ENCODE results near the gene NUMB.
"Not testable (repeated sequence)": the region's sequence is repeated elsewhere in the genome, so short reads cannot be mapped to it uniquely, and the experiment has no call there.

Gene NUMB

GRCh38 chr14:73344319-73344718 is 114.0 kb downstream of the NUMB start:
- no peak for DNase-seq

- DNase-seq, result no peak
Observed at GRCh38 chr14:73342670-73343069, 115.7 kb downstream of the NUMB start.

DNA sequence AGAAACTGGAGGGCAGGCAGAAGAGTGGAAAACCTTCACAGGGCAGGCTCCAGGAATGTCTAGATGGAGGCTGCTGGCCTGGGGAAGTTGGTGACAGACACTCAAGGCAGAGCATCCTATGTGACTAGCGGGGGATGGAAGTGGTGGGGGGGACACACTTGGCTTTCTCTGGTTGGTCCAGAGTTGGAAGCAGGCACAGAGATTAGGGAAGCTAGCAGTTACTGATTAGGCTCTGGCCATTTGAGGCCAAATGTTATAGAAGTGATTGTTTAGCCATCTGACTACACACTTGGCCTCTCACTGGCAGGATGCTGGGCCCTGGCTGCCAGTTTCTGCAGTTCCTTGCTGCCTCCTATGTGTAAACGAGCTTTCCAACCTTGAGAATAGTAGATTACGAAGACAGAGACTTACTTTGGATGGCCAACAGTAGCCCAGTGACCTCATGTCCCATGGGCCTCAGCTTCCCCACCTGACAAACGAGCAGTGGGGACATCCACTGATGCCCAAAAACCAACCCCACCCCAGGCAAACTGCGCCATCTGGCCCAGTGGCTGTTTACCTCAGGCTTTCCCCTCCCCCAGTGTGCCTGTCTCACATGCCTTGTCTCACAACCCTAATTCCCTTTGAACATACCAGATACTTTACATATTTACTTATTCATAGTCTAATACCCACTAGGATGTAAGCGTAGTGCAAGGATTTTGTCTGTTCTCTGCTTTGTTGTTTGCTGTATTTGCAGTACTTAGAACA is 118.3 kb downstream of the NUMB start:
- DNase-seq, result no peak

DNA sequence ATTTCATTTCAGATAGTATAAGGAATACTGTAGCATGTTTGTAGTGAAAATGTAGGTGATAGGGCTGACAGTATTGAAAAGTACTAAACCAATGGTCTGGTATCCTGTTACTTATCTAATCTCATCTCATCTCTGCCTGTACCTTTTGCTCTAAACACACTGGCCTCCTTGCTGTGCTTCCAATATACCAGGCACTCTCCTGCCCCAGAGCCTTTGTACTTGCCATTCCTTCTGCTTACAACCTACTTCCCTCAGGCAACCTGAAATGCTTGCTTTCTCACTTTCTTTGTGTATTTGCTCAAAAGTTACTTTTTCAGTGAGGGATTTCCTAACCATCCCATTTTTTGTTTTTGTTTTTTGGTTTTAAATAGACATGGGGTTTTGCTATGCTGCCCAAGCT is 119.1 kb downstream of the NUMB start:
- DNase-seq, result no peak

DNA sequence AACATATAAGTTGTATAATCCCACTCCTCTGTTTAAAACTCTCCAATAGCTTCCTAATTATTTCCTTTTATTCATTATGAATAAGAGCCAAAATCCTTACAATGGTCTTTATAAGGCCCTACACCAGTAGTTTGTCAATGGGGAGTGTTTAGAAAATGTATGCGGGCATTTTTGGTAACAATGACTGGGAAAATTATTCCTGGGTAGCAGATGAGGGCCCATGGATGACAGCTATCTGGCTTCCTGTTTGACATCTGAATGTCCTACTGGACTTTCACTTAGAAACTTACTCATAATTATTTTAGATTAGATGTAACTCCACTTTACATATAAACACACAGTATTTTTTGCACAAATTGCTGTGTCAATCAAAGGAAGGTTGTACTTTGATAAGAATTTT is 119.8 kb downstream of the NUMB start:
- DNase-seq, result no peak

DNA sequence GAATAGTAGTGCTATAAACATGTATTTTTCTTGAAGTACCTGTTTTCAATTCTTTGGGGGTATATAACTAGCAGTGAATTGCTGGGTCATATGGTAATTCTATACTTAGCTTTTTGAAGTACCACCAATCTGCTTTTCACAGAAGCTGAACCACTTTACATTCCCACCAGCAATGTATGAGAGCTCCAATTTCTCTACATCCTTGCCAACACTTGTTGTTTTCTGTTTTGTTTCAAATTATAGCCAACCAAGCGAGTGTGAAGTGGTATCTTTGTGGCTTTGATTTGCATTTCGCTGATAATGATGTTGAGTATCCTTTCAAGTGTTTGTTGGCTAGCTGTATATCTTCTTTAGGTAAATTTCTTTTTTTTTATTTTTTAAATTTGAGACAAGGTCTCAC is 125.3 kb downstream of the NUMB start:
- no peak for DNase-seq

- DNase-seq, result no peak
Observed at GRCh38 chr14:73325630-73326299, 132.6 kb downstream of the NUMB start.

GRCh38 chr14:73325063-73325462 is 133.3 kb downstream of the NUMB start:
- no peak for DNase-seq

- DNase-seq, result no peak
Observed at GRCh38 chr14:73324533-73324932, 133.8 kb downstream of the NUMB start.

DNA sequence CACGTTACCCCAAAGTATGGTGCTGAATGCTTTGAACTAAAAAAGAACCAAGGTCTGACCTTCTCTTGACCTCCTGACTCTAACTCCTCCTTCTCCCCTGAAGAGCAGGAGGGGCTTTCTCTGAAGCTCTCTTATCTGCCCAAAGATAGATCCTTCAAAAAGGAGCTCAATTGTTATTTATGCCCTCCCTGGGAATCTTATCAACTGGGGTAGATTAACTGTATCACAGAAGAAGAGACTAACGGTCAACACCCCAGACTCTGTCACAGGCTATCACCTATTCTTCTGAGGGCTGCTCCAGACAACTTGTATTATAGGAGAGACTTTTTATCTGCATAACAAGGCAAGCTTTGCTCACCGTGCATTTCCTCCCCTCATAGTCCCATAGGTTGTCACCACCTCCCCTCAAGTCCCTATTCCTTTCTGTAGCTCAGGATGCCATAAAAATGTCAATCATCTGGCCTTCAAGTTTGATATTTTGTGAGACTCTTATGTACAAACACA is 134.4 kb downstream of the NUMB start:
- no peak for DNase-seq

GRCh38 chr14:73313151-73313550 is 145.2 kb downstream of the NUMB start:
- no peak for DNase-seq

DNA sequence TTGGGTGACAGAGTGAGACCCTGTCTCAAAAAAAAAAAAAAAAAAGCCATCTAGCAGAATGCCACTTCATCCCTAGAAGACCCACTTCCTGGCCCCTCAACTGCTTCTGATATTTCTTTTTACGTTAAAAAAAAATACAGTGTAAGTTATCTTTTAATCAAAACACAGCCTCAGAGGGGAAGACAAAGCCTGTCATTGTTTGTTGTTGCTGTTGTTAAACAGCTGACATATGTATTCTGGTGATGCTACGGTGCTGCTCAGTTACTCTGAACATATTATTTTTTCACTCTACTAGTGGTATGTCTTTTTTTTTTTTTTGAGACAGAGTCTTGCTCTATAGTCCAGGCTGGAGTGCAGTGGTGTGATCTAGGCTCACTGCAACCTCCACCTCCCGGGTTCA is 145.7 kb downstream of the NUMB start:
- no peak for DNase-seq

DNA sequence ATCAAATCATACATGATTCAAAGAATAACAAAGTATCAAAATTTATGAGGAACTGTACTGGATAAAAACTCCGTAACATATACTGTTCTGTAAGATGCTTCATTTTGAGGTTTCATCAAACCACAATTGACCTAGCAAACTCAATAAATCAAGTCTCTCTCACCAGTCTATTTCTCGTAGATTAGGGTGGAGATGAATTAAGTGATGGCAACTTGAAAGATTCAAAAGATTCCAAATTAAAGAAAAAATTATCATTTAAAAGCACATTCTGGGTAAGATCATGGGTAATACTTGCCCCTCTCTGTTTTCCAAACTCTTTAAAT is 146.7 kb downstream of the NUMB start:
- no peak for DNase-seq

DNA sequence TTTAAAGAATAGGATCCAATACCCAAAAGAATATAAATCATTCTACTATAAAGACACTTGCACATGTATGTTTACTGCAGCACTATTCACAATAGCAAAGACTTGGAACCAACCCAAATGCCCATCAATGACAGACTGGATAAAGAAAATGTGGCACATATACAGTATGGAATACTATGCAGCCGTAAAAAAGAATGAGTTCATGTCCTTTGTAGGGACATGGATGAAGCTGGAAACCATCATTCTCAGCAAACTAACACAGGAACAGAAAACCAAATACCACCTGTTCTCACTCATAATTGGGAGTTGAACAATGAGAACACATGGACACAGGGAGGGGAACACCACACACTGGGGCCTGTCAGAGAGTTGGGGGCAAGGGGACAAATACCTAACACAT is 149.1 kb downstream of the NUMB start:
- not testable (repeated sequence) for DNase-seq

DNA sequence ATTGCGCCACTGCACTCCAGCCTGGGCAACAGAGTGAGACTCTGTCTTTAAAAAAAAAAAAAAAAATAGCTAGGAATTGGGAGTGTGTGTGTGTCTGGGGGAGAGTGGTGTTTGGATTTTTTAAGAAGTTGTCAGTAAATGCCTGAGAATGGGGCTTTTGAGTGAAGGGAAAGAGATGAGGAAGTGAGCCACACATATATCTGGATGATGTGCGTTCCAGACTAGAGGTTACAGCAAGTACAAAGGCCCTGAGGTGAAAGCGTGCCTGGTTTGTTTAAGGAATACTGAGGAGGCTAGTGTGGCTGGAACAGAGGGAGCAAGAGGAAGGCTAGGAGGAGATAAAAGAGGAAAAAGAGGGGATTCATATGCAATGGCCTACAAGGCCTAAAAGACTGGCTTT is 151.1 kb downstream of the NUMB start:
- no peak for DNase-seq

DNA sequence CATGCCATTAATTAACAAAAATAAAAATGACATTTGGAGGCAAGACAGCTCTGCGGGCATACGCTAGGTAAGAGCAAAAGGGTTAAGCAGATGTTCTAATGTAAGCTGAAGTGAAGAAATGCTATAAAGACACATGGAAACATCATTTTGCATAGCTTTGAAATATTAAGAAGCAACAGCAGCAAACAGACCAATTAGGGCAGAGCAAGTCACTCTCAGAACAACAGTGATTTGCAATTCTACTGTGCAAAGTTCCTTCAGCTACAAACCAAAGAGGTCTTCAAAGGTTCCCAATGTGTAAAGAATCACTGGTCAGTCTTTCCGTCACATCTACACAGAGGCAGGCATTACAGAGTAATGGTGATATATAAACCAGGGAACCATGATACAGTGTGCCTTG is 152.8 kb downstream of the NUMB start:
- no peak for DNase-seq

- peak; percentile 32 for DNase-seq
Observed at GRCh38 chr14:73295198-73295796, 163.0 kb downstream of the NUMB start.

DNA sequence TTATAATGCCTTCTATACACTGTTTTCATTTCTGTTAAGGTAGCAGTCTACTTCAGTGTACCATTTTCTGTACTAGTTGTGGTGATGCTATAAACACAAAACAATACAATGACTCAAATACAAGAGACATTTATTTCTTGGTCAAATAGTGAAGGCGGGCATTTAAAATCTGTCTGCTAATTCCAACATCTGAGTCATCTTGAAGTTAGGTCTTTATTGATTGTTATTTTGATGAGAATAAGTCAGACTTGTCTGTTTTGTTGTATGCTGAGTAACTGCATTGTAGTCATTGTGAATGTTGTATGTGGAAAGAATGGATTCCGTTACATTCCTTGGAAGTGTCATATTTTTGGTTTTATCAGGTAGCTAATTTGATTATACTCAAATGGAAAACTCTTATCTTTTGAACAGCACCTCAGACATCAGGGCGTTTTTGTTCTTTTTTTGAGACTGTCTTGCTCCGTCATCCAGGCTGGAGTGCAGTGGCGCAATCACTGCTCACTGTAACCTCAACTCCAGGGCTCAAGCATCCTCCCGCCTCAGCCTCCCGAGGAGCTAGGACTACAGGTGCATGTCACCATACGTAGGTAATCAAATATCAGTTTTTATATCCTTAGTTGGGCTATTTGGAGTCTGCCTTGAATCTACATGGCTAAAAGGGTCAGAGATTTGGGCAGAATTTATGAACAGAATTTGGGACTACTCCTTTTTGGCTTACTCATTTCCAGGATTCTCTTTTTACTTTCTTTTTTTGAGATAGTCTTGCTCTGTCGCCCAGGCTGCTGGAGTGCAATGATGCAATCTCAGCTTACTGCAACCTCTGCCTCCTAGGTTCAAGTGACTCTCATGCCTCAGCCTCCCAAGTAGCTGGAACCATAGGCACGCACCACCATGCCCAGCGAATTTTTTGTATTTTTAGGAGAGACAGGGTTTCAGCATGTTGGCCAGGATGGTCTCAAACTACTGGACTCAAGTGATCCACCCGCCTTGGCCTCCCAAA is 164.3 kb downstream of the NUMB start:
- no peak for DNase-seq

DNA sequence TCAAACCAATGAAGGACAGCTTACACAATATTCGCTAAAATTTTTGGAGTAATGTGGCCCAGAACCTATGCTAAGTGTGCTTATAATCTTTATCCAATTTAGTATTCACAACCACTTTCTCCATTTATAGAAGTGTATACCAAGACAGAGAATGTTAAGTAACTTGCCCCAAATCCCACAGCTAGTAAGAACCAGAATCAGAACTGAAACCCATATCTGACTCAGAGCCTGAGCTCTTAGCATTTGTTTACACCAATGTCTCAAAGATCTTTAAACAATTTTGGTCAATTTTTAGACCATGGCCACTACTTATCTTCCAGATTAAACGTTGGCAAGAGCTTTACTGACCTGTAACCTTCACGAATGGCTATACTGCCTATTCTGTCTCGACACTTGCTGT is 168.1 kb downstream of the NUMB start:
- DNase-seq, result no peak

- DNase-seq, result no peak
Observed at GRCh38 chr14:73289729-73290128, 168.6 kb downstream of the NUMB start.

- DNase-seq, result no peak
Observed at GRCh38 chr14:73289308-73289707, 169.0 kb downstream of the NUMB start.

DNA sequence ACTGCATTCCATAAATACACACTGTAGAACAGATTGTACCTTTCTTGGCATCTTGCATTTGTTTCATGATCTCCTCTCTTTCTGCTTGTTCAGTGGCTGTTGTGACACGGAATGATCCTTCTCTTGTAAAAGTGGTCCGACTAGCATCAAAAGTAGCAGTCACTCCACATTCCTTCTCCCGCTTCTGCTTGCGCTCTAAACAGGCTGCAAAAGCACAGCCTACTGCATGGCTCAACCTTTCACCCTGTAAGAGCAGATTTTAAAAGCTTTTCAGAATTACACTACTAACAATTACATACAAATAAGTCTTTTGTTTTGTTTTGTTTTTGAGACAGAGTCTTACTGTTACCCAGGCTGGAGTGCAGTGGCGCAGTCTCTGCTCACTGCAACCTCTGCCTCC is 171.3 kb downstream of the NUMB start:
- no peak for DNase-seq

GRCh38 chr14:73286598-73286997 is 171.7 kb downstream of the NUMB start:
- no peak for DNase-seq
